Gastrocnemius medialis (tissue), 4 donors: ENCODE results near the gene CHAD. TPM values are rescaled to one million over a fixed set of nuclear protein-coding genes. Genes with fewer than 3 reads are reported as not detected.

Experiments
- ATAC-seq, 2 donors: fragments of 150-250 bp; one replicate each; pipeline ENCODE4 v1.9.1; 2016
- DNase-seq, 2 donors: peaks; one replicate each; pipeline ENCODE4 v3.0.0-alpha.2; 2019
- H3K27ac ChIP-seq, 4 donors: fragments of 200-600 bp; sonication (generic); 1 replicate in 1 of 4; 2 replicates in 3 of 4; pipeline ENCODE4 v1.5.1; 2016 to 2018; ENCODE audit warnings: mild to moderate bottlenecking in 2 of 4, moderate library complexity in 1 of 4
- H3K27me3 ChIP-seq, 3 donors: fragments of 200-600 bp; sonication (generic) in 2 of 3; 1 replicate in 1 of 3; 2 replicates in 2 of 3; pipeline versions ENCODE4 v1.5.1 to v1.6.0; 2016 to 2019; ENCODE audit warnings: mild to moderate bottlenecking in 1 of 3, moderate library complexity in 1 of 3
- H3K36me3 ChIP-seq, 2 donors: fragments of 200-600 bp; sonication (generic) in 1 of 2; one replicate each; pipeline ENCODE4 v1.5.1; 2017 to 2018
- H3K4me1 ChIP-seq, 2 donors: fragments of 200-600 bp; sonication (generic) in 1 of 2; one replicate each; pipeline ENCODE4 v1.5.1; 2016 to 2017; ENCODE audit warnings: mild to moderate bottlenecking in 2 of 2
- H3K4me3 ChIP-seq, 4 donors: fragments of 200-600 bp; sonication (generic) in 3 of 4; 1 replicate in 1 of 4; 2 replicates in 3 of 4; pipeline ENCODE4 v1.5.1; 2016 to 2019; ENCODE audit warnings: mild to moderate bottlenecking in 2 of 4
- H3K9me3 ChIP-seq, 3 donors: fragments of 200-600 bp; sonication (generic) in 2 of 3; 1 replicate in 1 of 3; 2 replicates in 2 of 3; pipeline ENCODE4 v1.5.1; 2016 to 2019
- CTCF ChIP-seq, 5 experiments: fragments of 450-650 bp in 3 of 5; fragments of 200-600 bp in 2 of 5; sonication (generic) in 2 of 5; IDR thresholded peaks in 4 of 5; conservative IDR thresholded peaks in 1 of 5; 1 replicate in 4 of 5; 2 replicates in 1 of 5; pipeline ENCODE4 v1.5.1; 2016 to 2019; ENCODE audit warnings: antibody characterized with exemption in 5 of 5, mild to moderate bottlenecking in 3 of 5, moderate library complexity in 3 of 5
- POLR2A ChIP-seq, 2 donors: fragments of 450-650 bp; IDR thresholded peaks; one replicate each; pipeline ENCODE4 v1.6.1; 2017; ENCODE audit warnings: antibody characterized with exemption in 2 of 2, mild to moderate bottlenecking in 2 of 2, moderate library complexity in 2 of 2
- in situ Hi-C, 4 donors: fragments of 200-750 bp; cut with MboI; loops; one replicate each; pipeline versions ENCODE4 v1.15.0 to v1.8.0; 2017; ENCODE audit warnings: low sequenced_read_pairs in 4 of 4
- intact Hi-C: fragments of 100-400 bp; cut with DNase I; formaldehyde crosslinking; loops from one replicate; pipeline ENCODE4 v1.15.1; 2023; ENCODE audit warnings: low total_unique reads
- total RNA-seq, 4 donors: library from RNA; depleted of rRNA; stranded (reverse); fragments of >200 nt; gene quantifications; one replicate each; pipeline versions ENCODE4 v1.1.0 to v1.2.3, GENCODE V29; 2016

The CHAD gene
- total RNA-seq, 4 donors from 2014 or later = 1.8 to 8.8 TPM; not detected in 2

GRCh38 chr17:50480142-50480764 is 11.6 kb upstream of the CHAD start:
- Histone ChIP-seq H3K4me1 (peaks cover 32 to 36% of the 10 kb centered on the region in 2 donors), H3K27ac (peak overlapping the region; percentile 95 to 98 (median 97)), H3K4me3 (peak overlapping the region in 2 of 4 donors; percentile 72 to 91), H3K36me3 (peaks cover 0 to 25% of the 10 kb centered on the region in 2 donors), H3K27me3 (no peaks in the 10 kb centered on the region), H3K9me3 (no peaks in the 10 kb centered on the region)
- ATAC-seq (no peak), DNase-seq (no peak)
- intact Hi-C loops = loop anchor here (5.0 to 10.0 kb wide), 2 partner anchors 118 to 225 kb away; partner anchors contain the start of gene ANKRD40
- TF ChIP-seq CTCF (IDR thresholded peaks at IDR 0.05 in 4 of 5, conservative IDR thresholded peaks at IDR 0.05 in 1 of 5) (no peak), POLR2A (IDR thresholded peaks at IDR 0.05) (no peak)
- in situ Hi-C loops = loop anchor here in 2 of 4 donors (10.0 to 25.0 kb wide), 2 partner anchors 93 to 225 kb away; partner anchors contain the start of genes ANKRD40 (in 1 of the 2) and LRRC59 (in 1 of the 2)

GRCh38 chr17:50479522-50480141 is 11.0 kb upstream of the CHAD start:
- ATAC-seq = peak; percentile 52 to 56
- in situ Hi-C loops = loop anchor here in 2 of 4 donors (10.0 to 25.0 kb wide), 3 partner anchors 55 to 225 kb away; partner anchors contain the start of genes ACSF2 (in 1 of the 2), ANKRD40 (in 1 of the 2) and LRRC59 (in 1 of the 2)

GRCh38 chr17:50478391-50479381 is 10.0 kb upstream of the CHAD start, which contains the start of gene RSAD1:
Gene RSAD1 (plus strand): TSS chr17:50478860. CDS start chr17:50478885, 25 bp downstream.
- peak; percentile 62 to 71 for ATAC-seq
- peaks cover 0 to 10% of the 10 kb centered on the region in 2 donors for H3K36me3 ChIP-seq
- DNase-seq = peak; percentile 77 to 89
- peaks cover 32 to 39% of the 10 kb centered on the region in 2 donors for H3K4me1 ChIP-seq
- H3K9me3 ChIP-seq = no peaks in the 10 kb centered on the region
- H3K27ac ChIP-seq = peak within 1 kb of the TSS; percentile 95 to 98 (median 97)
- TF ChIP-seq POLR2A (IDR thresholded peaks at IDR 0.05) (peak; percentile 93 to 97), CTCF (IDR thresholded peaks at IDR 0.05 in 4 of 5, conservative IDR thresholded peaks at IDR 0.05 in 1 of 5) (peak; percentile 81 to 96 (median 95))
- in situ Hi-C loops = loop anchor here in 2 of 4 donors (10.0 to 25.0 kb wide), 2 partner anchors 54 to 91 kb away; partner anchors contain the start of genes ACSF2 (in 1 of the 2) and LRRC59 (in 1 of the 2)
- peak within 1 kb of the TSS; percentile 72 to 91 (median 82) for H3K4me3 ChIP-seq
- H3K27me3 ChIP-seq = no peaks in the 10 kb centered on the region
- intact Hi-C loops = loop anchor here (2.0 to 10.0 kb wide), 4 partner anchors 52 to 476 kb away; partner anchors contain the start of genes ACSF2, EME1 and MRPL27

More at GRCh38 chr17:50479522-50480141, 11.0 kb upstream of the CHAD start:
- Histone ChIP-seq H3K4me1 (peaks cover 32 to 36% of the 10 kb centered on the region in 2 donors), H3K36me3 (peaks cover 0 to 19% of the 10 kb centered on the region in 2 donors), H3K9me3 (no peaks in the 10 kb centered on the region), H3K27me3 (no peaks in the 10 kb centered on the region), H3K4me3 (peak overlapping the region; percentile 72 to 91 (median 82)), H3K27ac (peak overlapping the region; percentile 95 to 98 (median 97))
- intact Hi-C loops = loop anchor here (2.0 to 10.0 kb wide), 6 partner anchors 53 to 475 kb away; partner anchors contain the start of genes ACSF2, ANKRD40, EME1 and MRPL27
- DNase-seq = peak; percentile 75 to 88
- no peak for TF ChIP-seq POLR2A (IDR thresholded peaks at IDR 0.05)
- peak; percentile 21 to 69 (median 51) for TF ChIP-seq CTCF (IDR thresholded peaks at IDR 0.05 in 4 of 5, conservative IDR thresholded peaks at IDR 0.05 in 1 of 5)
